GM18873 (cell line): ENCODE data around the gene COQ8B.

Experiments used
- ATAC-seq: cut with Tn5 transposase; IDR thresholded peaks from one replicate; pipeline ENCODE4 v1.9.1; 2021; ENCODE audit warnings: mild to moderate bottlenecking, moderate library complexity, moderate number of reproducible peaks; ENCODE audit not compliant: unreplicated experiment, low FRiP score

COQ8B gene

DNA sequence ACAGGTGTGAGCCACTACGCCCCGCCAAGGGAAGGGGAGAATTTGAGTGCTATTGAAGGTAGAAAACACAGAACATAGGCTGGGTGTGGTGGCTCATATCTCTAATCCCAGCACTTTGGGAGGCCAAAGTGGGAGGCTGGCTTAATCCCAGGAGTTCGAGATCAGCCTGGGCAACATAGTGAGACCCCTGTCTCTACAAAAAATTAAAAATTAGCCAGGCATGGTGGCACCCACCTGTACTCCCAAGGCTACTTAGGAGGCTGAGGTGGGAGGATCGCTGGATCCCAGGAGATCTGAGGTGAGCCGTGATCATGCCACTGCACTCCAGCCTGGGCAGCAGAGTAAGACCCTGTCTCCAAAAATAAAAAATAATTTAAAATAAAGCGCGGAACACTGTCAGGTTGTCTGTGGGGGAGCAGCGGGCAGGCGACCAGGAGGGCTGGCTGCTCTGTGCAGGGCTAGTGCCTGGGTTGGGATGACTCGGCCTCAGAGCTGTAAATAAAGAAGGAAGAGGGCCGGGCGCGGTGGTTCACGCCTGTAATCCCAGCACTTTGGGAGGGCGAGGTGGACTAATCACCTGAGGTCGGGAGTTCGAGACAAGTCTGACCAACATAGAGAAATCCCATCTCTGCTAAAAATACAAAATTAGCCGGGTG, 74.5 kb downstream of the COQ8B start:
- no peak for ATAC-seq
